Measurements from ENCODE around the gene FKBP5. TPM values are rescaled to one million over a fixed set of nuclear protein-coding genes. Genes with fewer than 3 reads are reported as not detected.

Gene FKBP5
- total RNA-seq, 1 donor from 2014 or later = 17.1 TPM

DNA sequence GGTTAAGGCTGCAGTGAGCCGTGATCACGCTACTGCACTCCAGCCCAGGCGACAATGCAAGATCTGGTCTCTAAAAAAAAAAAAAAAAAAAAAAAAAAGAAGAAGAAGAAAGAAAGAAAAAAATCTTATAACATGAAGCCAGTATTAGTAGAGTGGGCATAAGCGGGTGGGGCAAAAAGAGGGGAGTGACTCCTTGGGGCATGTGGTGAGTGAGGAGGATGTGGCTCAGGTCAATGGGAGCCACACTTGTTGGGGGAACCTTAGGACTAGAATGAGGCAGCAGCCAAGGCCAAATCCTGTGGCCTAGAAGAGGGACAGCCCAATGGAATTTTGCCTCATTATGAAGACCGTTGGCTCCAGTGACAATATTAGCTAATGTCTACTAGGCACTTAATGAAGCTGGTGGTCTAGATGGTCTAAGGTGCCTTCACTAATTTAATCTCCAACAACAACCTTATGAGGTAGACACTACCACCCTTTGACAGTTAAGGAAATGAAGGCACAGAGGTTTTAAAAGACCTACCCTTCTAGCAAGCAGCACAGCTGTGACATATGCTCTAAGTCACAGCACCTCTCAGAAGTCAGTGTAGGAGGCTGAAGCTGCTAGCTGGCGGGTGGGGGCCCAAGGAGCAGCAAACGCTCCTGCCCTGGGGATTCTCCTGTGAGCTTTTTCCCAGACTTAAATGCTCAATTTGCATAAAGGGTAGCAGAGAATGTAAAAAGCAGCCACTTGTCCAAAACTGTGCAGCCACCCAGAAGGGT is 24.5 kb upstream of the FKBP5 start:
- Mint-ChIP-seq H3K27me3 (no peaks in the 10 kb centered on the region), H3K27ac (no peak overlapping the region), H3K9me3 (no peaks in the 10 kb centered on the region), H3K4me1 (peaks cover 12% of the 10 kb centered on the region), H3K36me3 (ENCODE audit: low read depth) (no peaks in the 10 kb centered on the region), H3K4me3 (no peak overlapping the region)
- CTCF ChIA-PET = no interaction called here
- ATAC-seq (ENCODE audit: low read depth) (no peak), DNase-seq (no peak)
- intact Hi-C loops (cut with micrococcal nuclease) = no loop called here
- TF ChIP-seq, protein P1, sequence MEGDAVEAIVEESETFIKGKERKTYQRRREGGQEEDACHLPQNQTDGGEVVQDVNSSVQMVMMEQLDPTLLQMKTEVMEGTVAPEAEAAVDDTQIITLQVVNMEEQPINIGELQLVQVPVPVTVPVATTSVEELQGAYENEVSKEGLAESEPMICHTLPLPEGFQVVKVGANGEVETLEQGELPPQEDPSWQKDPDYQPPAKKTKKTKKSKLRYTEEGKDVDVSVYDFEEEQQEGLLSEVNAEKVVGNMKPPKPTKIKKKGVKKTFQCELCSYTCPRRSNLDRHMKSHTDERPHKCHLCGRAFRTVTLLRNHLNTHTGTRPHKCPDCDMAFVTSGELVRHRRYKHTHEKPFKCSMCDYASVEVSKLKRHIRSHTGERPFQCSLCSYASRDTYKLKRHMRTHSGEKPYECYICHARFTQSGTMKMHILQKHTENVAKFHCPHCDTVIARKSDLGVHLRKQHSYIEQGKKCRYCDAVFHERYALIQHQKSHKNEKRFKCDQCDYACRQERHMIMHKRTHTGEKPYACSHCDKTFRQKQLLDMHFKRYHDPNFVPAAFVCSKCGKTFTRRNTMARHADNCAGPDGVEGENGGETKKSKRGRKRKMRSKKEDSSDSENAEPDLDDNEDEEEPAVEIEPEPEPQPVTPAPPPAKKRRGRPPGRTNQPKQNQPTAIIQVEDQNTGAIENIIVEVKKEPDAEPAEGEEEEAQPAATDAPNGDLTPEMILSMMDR (IDR thresholded peaks at IDR 0.05) = no peak
- POLR2A ChIA-PET = no interaction called here

DNA sequence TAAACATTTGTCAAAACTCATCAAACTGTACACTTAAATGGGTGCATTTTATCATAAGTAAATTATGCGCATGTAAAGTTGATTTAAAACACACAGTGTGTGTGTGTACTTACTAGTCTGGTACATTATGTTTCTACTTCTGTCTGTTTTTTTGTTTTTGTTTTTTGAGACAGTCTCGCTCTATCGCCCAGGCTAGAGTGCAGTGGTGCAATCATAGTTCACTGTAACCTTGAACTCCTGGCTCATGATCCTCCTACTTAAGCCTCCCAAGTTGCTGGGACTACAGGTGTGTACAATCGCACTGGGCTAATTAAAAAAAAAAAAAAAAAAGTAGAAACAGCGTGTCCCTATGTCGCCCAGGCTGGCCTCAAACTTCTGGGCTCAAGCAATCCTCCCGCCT is 23.0 kb upstream of the FKBP5 start:
- no peak for ATAC-seq (ENCODE audit: low read depth)
- Mint-ChIP-seq H3K9me3 (no peaks in the 10 kb centered on the region), H3K27me3 (no peaks in the 10 kb centered on the region), H3K4me1 (peaks cover 2% of the 10 kb centered on the region), H3K27ac (no peak overlapping the region), H3K4me3 (no peak overlapping the region), H3K36me3 (ENCODE audit: low read depth) (no peaks in the 10 kb centered on the region)
- intact Hi-C loops (cut with micrococcal nuclease) = no loop called here
- ChIA-PET POLR2A (no interaction called here), CTCF (no interaction called here)
- no peak for DNase-seq
- TF ChIP-seq, protein P1 (IDR thresholded peaks at IDR 0.05) = no peak

DNA sequence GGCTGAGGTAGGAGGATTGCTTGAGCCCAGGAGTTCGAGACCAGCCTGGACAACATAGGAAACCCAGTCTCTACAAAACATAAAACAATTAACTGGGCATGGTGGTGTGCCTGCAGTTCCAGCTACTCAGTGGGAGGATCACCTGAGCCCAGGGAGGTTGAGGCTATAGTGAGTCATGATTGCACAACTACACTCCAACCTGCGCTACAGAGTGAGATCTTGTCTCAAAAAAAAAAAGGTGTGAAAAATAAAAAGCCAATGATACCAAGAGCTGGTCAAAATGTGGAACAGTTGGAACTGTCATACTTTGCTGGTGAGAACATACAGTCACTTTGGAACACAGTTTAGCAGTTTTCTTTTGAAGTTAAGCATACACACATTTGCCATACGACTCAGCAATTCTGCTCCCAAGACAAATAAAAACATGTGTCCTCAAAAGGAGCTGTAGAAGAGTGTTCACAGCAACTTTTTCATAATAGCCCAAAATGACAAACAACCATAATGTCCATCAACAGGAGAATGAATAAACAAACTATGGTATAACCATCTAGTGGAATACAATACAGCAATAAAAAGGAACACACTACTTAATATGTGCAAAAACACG is 21.6 kb upstream of the FKBP5 start:
- no peaks in the 10 kb centered on the region for H3K36me3 Mint-ChIP-seq (ENCODE audit: low read depth)
- H3K4me3 Mint-ChIP-seq = no peak overlapping the region
- DNase-seq = no peak
- ATAC-seq (ENCODE audit: low read depth) = no peak
- CTCF ChIA-PET = interaction anchor here (0.8 kb wide), 1 partner anchor 22 kb away, joined by 3 read pairs; no protein-coding TSS in a partner anchor
- TF ChIP-seq, protein P1 (IDR thresholded peaks at IDR 0.05) = no peak
- H3K27ac Mint-ChIP-seq = no peak overlapping the region
- no peaks in the 10 kb centered on the region for H3K9me3 Mint-ChIP-seq
- H3K27me3 Mint-ChIP-seq = no peaks in the 10 kb centered on the region
- intact Hi-C loops (cut with micrococcal nuclease) = no loop called here
- peaks cover 2% of the 10 kb centered on the region for H3K4me1 Mint-ChIP-seq
- POLR2A ChIA-PET = interaction anchor here (1.0 kb wide), 1 partner anchor 9 kb away, joined by 5 read pairs; no protein-coding TSS in a partner anchor

DNA sequence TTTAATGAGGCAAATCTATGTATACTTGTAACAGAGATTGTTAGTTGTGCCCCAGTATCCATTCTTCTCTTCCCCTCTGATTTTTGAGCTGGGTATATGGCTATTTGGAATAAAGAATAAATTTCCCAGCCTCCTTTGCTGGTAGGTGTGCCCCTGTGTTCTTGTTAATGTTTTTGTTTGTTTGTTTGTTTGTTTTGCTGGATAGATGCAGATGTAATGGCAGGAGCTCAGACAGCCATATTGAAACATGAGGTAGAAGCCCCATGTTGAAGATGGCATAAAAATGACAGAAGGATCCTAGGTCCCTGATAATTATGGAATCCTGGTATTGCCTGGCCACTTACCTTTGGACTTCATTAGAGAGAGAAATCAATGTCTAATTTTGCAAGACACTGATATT is 19.9 kb upstream of the FKBP5 start:
- Mint-ChIP-seq H3K9me3 (peaks cover under 1% of the 10 kb centered on the region), H3K36me3 (ENCODE audit: low read depth) (no peaks in the 10 kb centered on the region), H3K27me3 (no peaks in the 10 kb centered on the region), H3K4me1 (no peaks in the 10 kb centered on the region), H3K4me3 (no peak overlapping the region), H3K27ac (no peak overlapping the region)
- no peak for ATAC-seq (ENCODE audit: low read depth)
- CTCF ChIA-PET = no interaction called here
- DNase-seq = no peak
- intact Hi-C loops (cut with micrococcal nuclease) = no loop called here
- POLR2A ChIA-PET = no interaction called here
- TF ChIP-seq, protein P1 (IDR thresholded peaks at IDR 0.05) = no peak

DNA sequence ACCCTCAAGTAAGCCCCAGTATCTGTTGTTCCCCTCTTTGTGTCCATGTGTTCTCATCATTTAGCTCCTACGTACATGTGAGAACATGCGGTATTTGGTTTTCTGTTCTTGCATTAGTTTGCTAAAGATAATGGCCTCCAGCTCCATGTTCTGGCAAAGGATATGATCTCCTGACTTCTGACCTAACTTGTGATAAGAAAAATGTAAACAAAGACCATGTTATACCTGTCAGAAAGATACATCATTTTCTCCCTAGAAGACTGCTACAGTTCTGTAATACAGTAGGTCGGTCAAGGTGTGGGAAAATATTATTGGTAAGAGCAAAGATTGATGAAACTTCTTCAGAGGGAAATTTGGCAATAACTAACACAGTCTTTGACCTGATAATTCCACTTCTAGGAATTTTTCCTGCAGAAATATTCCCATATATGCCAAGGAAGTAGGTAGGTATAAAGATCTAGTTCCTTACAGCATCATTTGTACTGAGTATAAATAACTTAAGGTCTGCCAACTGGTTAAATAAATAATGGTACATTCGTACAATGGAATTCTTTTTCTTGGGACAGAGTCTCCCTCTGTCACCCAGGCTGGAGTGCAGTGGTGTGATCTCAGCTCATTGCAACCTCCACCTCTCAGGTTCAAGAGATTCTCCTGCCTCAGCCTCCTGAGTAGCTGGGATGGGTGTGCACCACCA is 19.1 kb upstream of the FKBP5 start:
- H3K27ac Mint-ChIP-seq = no peak overlapping the region
- H3K4me1 Mint-ChIP-seq = no peaks in the 10 kb centered on the region
- no peak overlapping the region for H3K4me3 Mint-ChIP-seq
- DNase-seq = no peak
- no peaks in the 10 kb centered on the region for H3K36me3 Mint-ChIP-seq (ENCODE audit: low read depth)
- ChIA-PET CTCF (no interaction called here), POLR2A (interaction anchor here (0.7 kb wide), 1 partner anchor 15 kb away, joined by 3 read pairs; no protein-coding TSS in a partner anchor)
- peaks cover 2% of the 10 kb centered on the region for H3K9me3 Mint-ChIP-seq
- no peak for ATAC-seq (ENCODE audit: low read depth)
- intact Hi-C loops (cut with micrococcal nuclease) = no loop called here
- H3K27me3 Mint-ChIP-seq = no peaks in the 10 kb centered on the region
- TF ChIP-seq, protein P1 (IDR thresholded peaks at IDR 0.05) = no peak

Data from activated B cell treated with CpG ODN at 0.5 μM for 24 hours (primary cell).